Measurements from ENCODE around the gene COX7C. TPM values are rescaled to one million over a fixed set of nuclear protein-coding genes. Genes with fewer than 3 reads are reported as not detected.

The COX7C gene
- total RNA-seq, 5 donors from 2014 or later (not counting 1 experiment from before 2014, with no cell fraction given): 406 to 467 (median 438) TPM

DNA sequence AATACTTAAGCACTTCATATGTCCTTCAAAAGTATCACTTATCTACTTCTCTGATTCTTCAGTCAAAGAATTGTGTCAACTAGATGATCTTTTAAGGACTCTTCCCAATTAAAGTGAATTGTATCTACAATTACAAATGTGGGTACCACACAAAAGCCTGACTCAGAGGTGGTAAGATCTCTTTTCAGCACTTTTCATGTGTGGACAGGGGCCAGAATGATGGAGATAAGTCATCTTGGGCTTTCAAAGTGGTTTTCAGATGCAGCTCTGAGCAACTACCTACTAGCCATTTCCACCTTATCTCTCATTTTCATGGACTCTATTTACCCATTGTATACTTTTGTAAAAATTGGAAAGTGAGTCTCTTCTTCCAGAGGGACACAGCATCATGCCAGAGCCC is 8.4 kb downstream of the COX7C start:
- H3K4me1 ChIP-seq (ENCODE audit: control insufficient read depth in 1 of 2, extremely low read depth in 1 of 2, insufficient read depth in 2 of 2, low read length in 2 of 2): no peaks in the 10 kb centered on the region
- H3K4me3 Mint-ChIP-seq: no peak overlapping the region
- no peaks in the 10 kb centered on the region for H3K9me3 Mint-ChIP-seq
- H3K4me3 ChIP-seq (ENCODE audit: control insufficient read depth in 1 of 2, extremely low read depth in 1 of 2, low read length in 1 of 2): no peak overlapping the region
- ATAC-seq (replicated peaks in 1 of 4) (no peak), DNase-seq (no peak)
- peaks cover 0 to 14% of the 10 kb centered on the region in 2 donors for H3K36me3 ChIP-seq (ENCODE audit: control insufficient read depth in 2 of 2, extremely low read depth in 1 of 2, insufficient read depth in 1 of 2, low read length in 1 of 2)
- H3K27ac Mint-ChIP-seq: no peak overlapping the region
- CTCF ChIA-PET: no interaction called here
- no peaks in the 10 kb centered on the region for H3K4me1 Mint-ChIP-seq
- POLR2A ChIA-PET: no interaction called here
- H3K27me3 Mint-ChIP-seq: peaks cover 10 to 21% of the 10 kb centered on the region in 2 donors
- H3K9me3 ChIP-seq: no peaks in the 10 kb centered on the region
- H3K27me3 ChIP-seq (replicated peaks in 1 of 2; ENCODE audit: control insufficient read depth in 2 of 2, extremely low read depth in 1 of 2, insufficient read depth in 2 of 2, low read length in 1 of 2): no peaks in the 10 kb centered on the region
- no peak overlapping the region for H3K27ac ChIP-seq (ENCODE audit: low read length)
- peaks cover 15% of the 10 kb centered on the region for H3K36me3 Mint-ChIP-seq

DNA sequence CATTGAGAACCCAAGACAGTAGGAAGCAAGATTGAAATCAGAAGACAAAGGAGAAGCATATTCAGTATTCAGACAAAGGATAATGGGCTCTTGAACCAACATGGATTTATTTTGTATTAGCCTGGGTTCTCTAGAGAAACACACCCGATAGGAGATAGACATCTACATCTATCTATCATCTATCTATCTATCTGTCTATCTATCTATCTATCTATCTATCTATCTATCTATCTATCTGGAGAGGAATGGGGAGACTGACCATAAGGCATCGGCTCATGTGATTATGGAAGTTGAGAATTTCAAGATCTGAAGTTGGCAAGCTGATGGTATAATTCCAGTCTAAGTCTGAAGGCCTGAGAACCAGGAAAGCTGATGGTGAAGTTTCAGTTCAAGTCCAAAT is 13.4 kb downstream of the COX7C start:
- WGBS (ENCODE audit: insufficient coverage): no CpG with 5 or more reads among the region's 2 CpGs
- no peak overlapping the region for H3K4me3 Mint-ChIP-seq
- Histone ChIP-seq H3K9me3 (no peaks in the 10 kb centered on the region), H3K4me1 (ENCODE audit: control insufficient read depth in 1 of 2, extremely low read depth in 1 of 2, insufficient read depth in 2 of 2, low read length in 2 of 2) (no peaks in the 10 kb centered on the region), H3K27ac (ENCODE audit: low read length) (no peak overlapping the region), H3K4me3 (ENCODE audit: control insufficient read depth in 1 of 2, extremely low read depth in 1 of 2, low read length in 1 of 2) (no peak overlapping the region), H3K27me3 (replicated peaks in 1 of 2; ENCODE audit: control insufficient read depth in 2 of 2, extremely low read depth in 1 of 2, insufficient read depth in 2 of 2, low read length in 1 of 2) (no peaks in the 10 kb centered on the region), H3K36me3 (ENCODE audit: control insufficient read depth in 2 of 2, extremely low read depth in 1 of 2, insufficient read depth in 1 of 2, low read length in 1 of 2) (no peaks in the 10 kb centered on the region)
- H3K36me3 Mint-ChIP-seq: no peaks in the 10 kb centered on the region
- no peaks in the 10 kb centered on the region for H3K4me1 Mint-ChIP-seq
- no peak overlapping the region for H3K27ac Mint-ChIP-seq
- no peak for ATAC-seq (replicated peaks in 1 of 4)
- ChIA-PET POLR2A (no interaction called here), CTCF (no interaction called here)
- peaks cover 32 to 44% of the 10 kb centered on the region in 2 donors for H3K27me3 Mint-ChIP-seq
- DNase-seq: no peak
- H3K9me3 Mint-ChIP-seq: no peaks in the 10 kb centered on the region

DNA sequence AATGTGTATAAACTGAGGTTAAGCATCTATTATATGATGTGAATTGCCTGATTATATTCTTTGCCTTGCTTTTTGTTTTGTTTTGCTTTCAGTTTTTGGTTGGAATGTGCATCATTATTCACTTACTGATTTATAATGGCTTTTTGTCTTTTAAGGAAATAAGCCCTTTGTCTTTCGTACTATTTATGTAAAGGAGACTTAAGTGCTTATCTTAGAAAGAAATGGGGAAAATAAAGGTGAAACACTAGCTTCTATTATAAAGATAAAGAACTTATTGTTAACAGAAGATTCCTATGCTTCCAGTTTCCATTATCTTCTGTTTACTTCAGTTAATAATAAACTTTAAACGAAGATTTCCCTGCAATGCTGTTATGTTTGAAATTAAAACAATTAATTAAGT is 23.3 kb downstream of the COX7C start:
- ChIA-PET POLR2A (interaction anchor here in 1 of 2 donors (0.8 kb wide), 1 partner anchor 567 kb away, joined by 3 read pairs; no protein-coding TSS in a partner anchor), CTCF (no interaction called here)
- ATAC-seq (replicated peaks in 1 of 4): no peak
- no peak overlapping the region for H3K4me3 ChIP-seq (ENCODE audit: control insufficient read depth in 1 of 2, extremely low read depth in 1 of 2, low read length in 1 of 2)
- no CpG with 5 or more reads among the region's 2 CpGs for WGBS (ENCODE audit: insufficient coverage)
- no peaks in the 10 kb centered on the region for H3K36me3 ChIP-seq (ENCODE audit: control insufficient read depth in 2 of 2, extremely low read depth in 1 of 2, insufficient read depth in 1 of 2, low read length in 1 of 2)
- H3K27me3 ChIP-seq (replicated peaks in 1 of 2; ENCODE audit: control insufficient read depth in 2 of 2, extremely low read depth in 1 of 2, insufficient read depth in 2 of 2, low read length in 1 of 2): no peaks in the 10 kb centered on the region
- peaks cover 2 to 21% of the 10 kb centered on the region in 2 donors for H3K27me3 Mint-ChIP-seq
- no peak overlapping the region for H3K4me3 Mint-ChIP-seq
- H3K9me3 Mint-ChIP-seq: no peaks in the 10 kb centered on the region
- no peaks in the 10 kb centered on the region for H3K36me3 Mint-ChIP-seq
- H3K4me1 Mint-ChIP-seq: no peaks in the 10 kb centered on the region
- no peak overlapping the region for H3K27ac ChIP-seq (ENCODE audit: low read length)
- no peaks in the 10 kb centered on the region for H3K4me1 ChIP-seq (ENCODE audit: control insufficient read depth in 1 of 2, extremely low read depth in 1 of 2, insufficient read depth in 2 of 2, low read length in 2 of 2)
- no peak for DNase-seq
- no peaks in the 10 kb centered on the region for H3K9me3 ChIP-seq
- no peak overlapping the region for H3K27ac Mint-ChIP-seq

DNA sequence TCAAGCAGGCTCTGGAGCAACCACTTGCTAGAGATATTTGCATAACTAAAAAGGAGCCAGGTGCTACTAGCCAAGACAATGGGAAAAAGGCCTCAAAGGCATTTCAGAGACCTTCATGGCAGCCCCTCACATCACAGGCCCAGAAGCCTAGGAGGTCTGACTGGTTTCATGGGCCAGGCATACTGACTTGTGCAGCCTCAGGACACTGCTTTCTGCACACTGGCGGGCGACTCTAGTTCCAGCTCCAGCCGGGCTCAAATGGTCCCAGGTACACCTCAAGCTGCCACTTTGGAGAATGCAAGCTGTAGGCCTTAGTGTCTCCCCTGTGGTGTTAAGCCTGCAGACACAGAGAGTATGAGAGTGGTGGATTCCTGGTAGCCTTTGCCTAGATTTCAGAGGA is 27.1 kb downstream of the COX7C start:
- H3K27ac ChIP-seq (ENCODE audit: low read length): no peak overlapping the region
- Mint-ChIP-seq H3K9me3 (no peaks in the 10 kb centered on the region), H3K4me1 (no peaks in the 10 kb centered on the region), H3K36me3 (no peaks in the 10 kb centered on the region), H3K27ac (no peak overlapping the region), H3K4me3 (no peak overlapping the region), H3K27me3 (peaks cover 16 to 27% of the 10 kb centered on the region in 2 donors)
- ATAC-seq (replicated peaks in 1 of 4): no peak
- ChIA-PET CTCF (no interaction called here), POLR2A (no interaction called here)
- no peak for DNase-seq
- no peaks in the 10 kb centered on the region for H3K27me3 ChIP-seq (replicated peaks in 1 of 2; ENCODE audit: control insufficient read depth in 2 of 2, extremely low read depth in 1 of 2, insufficient read depth in 2 of 2, low read length in 1 of 2)
- H3K9me3 ChIP-seq: no peaks in the 10 kb centered on the region
- 100% methylated on average over 3 of the region's 3 CpGs for WGBS (ENCODE audit: insufficient coverage)
- no peak overlapping the region for H3K4me3 ChIP-seq (ENCODE audit: control insufficient read depth in 1 of 2, extremely low read depth in 1 of 2, low read length in 1 of 2)
- no peaks in the 10 kb centered on the region for H3K36me3 ChIP-seq (ENCODE audit: control insufficient read depth in 2 of 2, extremely low read depth in 1 of 2, insufficient read depth in 1 of 2, low read length in 1 of 2)
- H3K4me1 ChIP-seq (ENCODE audit: control insufficient read depth in 1 of 2, extremely low read depth in 1 of 2, insufficient read depth in 2 of 2, low read length in 2 of 2): no peaks in the 10 kb centered on the region

- Histone ChIP-seq H3K4me1 (ENCODE audit: control insufficient read depth in 1 of 2, extremely low read depth in 1 of 2, insufficient read depth in 2 of 2, low read length in 2 of 2) (no peaks in the 10 kb centered on the region), H3K9me3 (no peaks in the 10 kb centered on the region), H3K36me3 (ENCODE audit: control insufficient read depth in 2 of 2, extremely low read depth in 1 of 2, insufficient read depth in 1 of 2, low read length in 1 of 2) (no peaks in the 10 kb centered on the region), H3K27ac (ENCODE audit: low read length) (no peak overlapping the region), H3K27me3 (replicated peaks in 1 of 2; ENCODE audit: control insufficient read depth in 2 of 2, extremely low read depth in 1 of 2, insufficient read depth in 2 of 2, low read length in 1 of 2) (no peaks in the 10 kb centered on the region), H3K4me3 (ENCODE audit: control insufficient read depth in 1 of 2, extremely low read depth in 1 of 2, low read length in 1 of 2) (no peak overlapping the region)
- H3K27me3 Mint-ChIP-seq: peaks cover 16 to 27% of the 10 kb centered on the region in 2 donors
- H3K9me3 Mint-ChIP-seq: no peaks in the 10 kb centered on the region
- DNase-seq: no peak
- H3K4me3 Mint-ChIP-seq: no peak overlapping the region
- no peaks in the 10 kb centered on the region for H3K4me1 Mint-ChIP-seq
- ATAC-seq (replicated peaks in 1 of 4): no peak
- ChIA-PET CTCF (no interaction called here), POLR2A (no interaction called here)
- H3K36me3 Mint-ChIP-seq: no peaks in the 10 kb centered on the region
- H3K27ac Mint-ChIP-seq: no peak overlapping the region
Measured at GRCh38 chr5:86645885-86646284, 28.1 kb downstream of the COX7C start.

DNA sequence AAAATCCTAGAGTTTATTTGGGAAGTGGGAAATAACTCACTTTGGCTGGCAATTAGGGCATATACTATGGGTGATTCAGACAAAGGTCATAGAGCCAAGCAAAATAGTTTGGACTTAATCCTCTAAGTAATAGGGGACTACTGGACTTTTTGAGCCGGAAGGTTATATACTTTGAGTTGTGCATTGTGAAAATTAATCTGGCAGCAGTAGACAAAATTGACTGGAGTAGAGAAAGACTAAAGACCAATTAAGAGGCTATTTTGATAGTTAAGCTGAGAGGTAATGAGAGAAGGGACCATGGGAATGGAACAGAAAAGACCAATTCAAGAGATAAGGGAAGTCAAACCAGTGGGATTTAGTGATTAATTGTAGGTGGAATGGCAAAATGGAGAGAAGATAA is 28.9 kb downstream of the COX7C start:
- no peaks in the 10 kb centered on the region for H3K9me3 ChIP-seq
- 100% methylated on average over 1 of the region's 1 CpG for WGBS (ENCODE audit: insufficient coverage)
- no peaks in the 10 kb centered on the region for H3K4me1 Mint-ChIP-seq
- H3K27ac Mint-ChIP-seq: no peak overlapping the region
- no peak overlapping the region for H3K4me3 Mint-ChIP-seq
- H3K27me3 Mint-ChIP-seq: peaks cover 19 to 25% of the 10 kb centered on the region in 2 donors
- no peak for DNase-seq
- ATAC-seq (replicated peaks in 1 of 4): no peak
- no peaks in the 10 kb centered on the region for H3K9me3 Mint-ChIP-seq
- H3K4me3 ChIP-seq (ENCODE audit: control insufficient read depth in 1 of 2, extremely low read depth in 1 of 2, low read length in 1 of 2): no peak overlapping the region
- H3K4me1 ChIP-seq (ENCODE audit: control insufficient read depth in 1 of 2, extremely low read depth in 1 of 2, insufficient read depth in 2 of 2, low read length in 2 of 2): no peaks in the 10 kb centered on the region
- ChIA-PET CTCF (no interaction called here), POLR2A (no interaction called here)
- no peaks in the 10 kb centered on the region for H3K36me3 Mint-ChIP-seq
- no peaks in the 10 kb centered on the region for H3K27me3 ChIP-seq (replicated peaks in 1 of 2; ENCODE audit: control insufficient read depth in 2 of 2, extremely low read depth in 1 of 2, insufficient read depth in 2 of 2, low read length in 1 of 2)
- H3K27ac ChIP-seq (ENCODE audit: low read length): no peak overlapping the region
- no peaks in the 10 kb centered on the region for H3K36me3 ChIP-seq (ENCODE audit: control insufficient read depth in 2 of 2, extremely low read depth in 1 of 2, insufficient read depth in 1 of 2, low read length in 1 of 2)

GRCh38 chr5:86649832-86650505 is 32.2 kb downstream of the COX7C start:
- Mint-ChIP-seq H3K4me1 (no peaks in the 10 kb centered on the region), H3K27ac (no peak overlapping the region), H3K27me3 (peaks cover 16 to 19% of the 10 kb centered on the region in 2 donors), H3K9me3 (no peaks in the 10 kb centered on the region), H3K36me3 (no peaks in the 10 kb centered on the region), H3K4me3 (no peak overlapping the region)
- Histone ChIP-seq H3K36me3 (ENCODE audit: control insufficient read depth in 2 of 2, extremely low read depth in 1 of 2, insufficient read depth in 1 of 2, low read length in 1 of 2) (no peaks in the 10 kb centered on the region), H3K27me3 (replicated peaks in 1 of 2; ENCODE audit: control insufficient read depth in 2 of 2, extremely low read depth in 1 of 2, insufficient read depth in 2 of 2, low read length in 1 of 2) (no peaks in the 10 kb centered on the region), H3K4me3 (ENCODE audit: control insufficient read depth in 1 of 2, extremely low read depth in 1 of 2, low read length in 1 of 2) (no peak overlapping the region), H3K27ac (ENCODE audit: low read length) (no peak overlapping the region), H3K4me1 (ENCODE audit: control insufficient read depth in 1 of 2, extremely low read depth in 1 of 2, insufficient read depth in 2 of 2, low read length in 2 of 2) (no peaks in the 10 kb centered on the region), H3K9me3 (no peaks in the 10 kb centered on the region)
- ChIA-PET CTCF (no interaction called here), POLR2A (no interaction called here)
- no peak for ATAC-seq (replicated peaks in 1 of 4)
- DNase-seq: no peak
- whole genome bisulfite sequencing (ENCODE audit: insufficient coverage): no CpG with 5 or more reads among the region's 3 CpGs
